B cell (primary cell): ENCODE measurements around the gene MAP3K12. TPM values are rescaled to one million over a fixed set of nuclear protein-coding genes. Genes with fewer than 3 reads are reported as not detected.
A peak's percentile ranks its signal among the peaks of the same experiment; 100 is the strongest.

Experiments used
- ATAC-seq: fragments of 200-7000 bp; cut with Tn5 transposase; one replicate; pipeline ENCODE4 v1.10.0; 2021; ENCODE audit warnings: low read depth, mild to moderate bottlenecking, moderate number of reproducible peaks, moderate library complexity
- CTCF ChIA-PET: fragments of 350-600 bp; sonication (Branson Sonifier 250); formaldehyde crosslinking; loops from one replicate; lab custom pipeline; 2021; ENCODE audit warnings: antibody characterized with exemption, inconsistent platforms; lab: Charles Lee
- POLR2A ChIA-PET: fragments of 350-600 bp; sonication (Branson Sonifier 250); formaldehyde crosslinking; loops from one replicate; lab custom pipeline; 2021; ENCODE audit warnings: antibody characterized with exemption; lab: Charles Lee
- DNase-seq: peaks from one replicate; pipeline ENCODE4 v3.0.0; 2013
- H2AFZ ChIP-seq: 2 replicates; pipeline ENCODE4 v1.6.1; 2012; ENCODE audit warnings: mild to moderate bottlenecking, low read depth, low read length; ENCODE audit not compliant: insufficient read depth, poor library complexity, severe bottlenecking
- H3K27ac ChIP-seq, 2 donors: 1 replicate in 1 of 2; 2 replicates in 1 of 2; pipeline ENCODE4 v1.5.1; 2012 to 2013; ENCODE audit warnings: low read length in 2 of 2, mild to moderate bottlenecking in 2 of 2, moderate library complexity in 1 of 2
- H3K27me3 ChIP-seq, 4 experiments: fragments of 200-600 bp in 1 of 4; sonication (generic) in 1 of 4; replicated peaks in 1 of 4; 1 replicate in 2 of 4; 2 replicates in 2 of 4; pipeline versions ENCODE4 v1.6.1 to v1.7.0; 2013 to 2016; ENCODE audit warnings: low read length in 3 of 4, mild to moderate bottlenecking in 2 of 4, mixed read lengths in 1 of 4, moderate library complexity in 1 of 4; ENCODE audit not compliant: insufficient read depth in 4 of 4, control insufficient read depth in 3 of 4; ENCODE audit errors: control extremely low read depth in 1 of 4
- H3K36me3 ChIP-seq, 2 experiments: replicated peaks in 1 of 2; 1 replicate in 1 of 2; 2 replicates in 1 of 2; pipeline versions ENCODE4 v1.6.1 to v1.7.1; 2013; ENCODE audit warnings: low read length in 1 of 2; ENCODE audit not compliant: insufficient read depth in 2 of 2, control insufficient read depth in 1 of 2; ENCODE audit errors: control extremely low read depth in 1 of 2, extremely low read depth in 1 of 2
- H3K4me1 ChIP-seq, 2 donors: fragments of 200-600 bp in 1 of 2; sonication (generic) in 1 of 2; 1 replicate in 1 of 2; 2 replicates in 1 of 2; pipeline versions ENCODE4 v1.5.1 to v1.6.1; 2013 to 2017; ENCODE audit warnings: low read length in 2 of 2; ENCODE audit not compliant: control insufficient read depth in 2 of 2, insufficient read depth in 2 of 2
- H3K4me2 ChIP-seq: replicated peaks from 2 replicates; pipeline ENCODE3; 2012; ENCODE audit warnings: mild to moderate bottlenecking, low read depth, low read length; ENCODE audit not compliant: poor library complexity, severe bottlenecking
- H3K4me3 ChIP-seq, 5 experiments: fragments of 200-600 bp in 1 of 5; sonication (generic) in 1 of 5; 1 replicate in 3 of 5; 2 replicates in 2 of 5; pipeline versions ENCODE4 v1.5.1 to v1.7.0; 2011 to 2016; ENCODE audit warnings: low read length in 4 of 5, mild to moderate bottlenecking in 4 of 5, low read depth in 2 of 5, control low read depth in 1 of 5, moderate library complexity in 1 of 5; ENCODE audit not compliant: insufficient read depth in 1 of 5; ENCODE audit errors: control extremely low read depth in 1 of 5, extremely low read depth in 1 of 5
- H3K79me2 ChIP-seq: fragments of 200-600 bp; sonication (generic); one replicate; pipeline ENCODE4 v1.6.0; 2016; ENCODE audit warnings: low read length; ENCODE audit not compliant: control insufficient read depth, insufficient read depth
- H3K9ac ChIP-seq: fragments of 200-600 bp; sonication (generic); 2 replicates; pipeline ENCODE4 v1.6.1; 2017; ENCODE audit warnings: mild to moderate bottlenecking, low read length, moderate library complexity
- H3K9me3 ChIP-seq, 3 donors: one replicate each; pipeline versions ENCODE4 v1.6.1 to v1.7.1; 2013; ENCODE audit warnings: low read length in 2 of 3; ENCODE audit not compliant: control insufficient read depth in 2 of 3, insufficient read depth in 1 of 3; ENCODE audit errors: control extremely low read depth in 1 of 3
- H4K20me1 ChIP-seq: 2 replicates; pipeline ENCODE4 v1.6.0; 2012; ENCODE audit warnings: mild to moderate bottlenecking, low read length; ENCODE audit not compliant: insufficient read depth, control insufficient read depth, poor library complexity, severe bottlenecking
- H3K27ac Mint-ChIP-seq: one replicate; pipeline ENCODE4 v1.8.0; 2021; ENCODE audit warnings: mixed read lengths
- H3K27me3 Mint-ChIP-seq: one replicate; pipeline ENCODE4 v1.8.0; 2021; ENCODE audit warnings: mixed read lengths
- H3K4me1 Mint-ChIP-seq: one replicate; pipeline ENCODE4 v1.8.0; 2021; ENCODE audit warnings: mixed read lengths
- H3K4me3 Mint-ChIP-seq: one replicate; pipeline ENCODE4 v1.8.0; 2021; ENCODE audit warnings: mixed read lengths
- H3K9me3 Mint-ChIP-seq: one replicate; pipeline ENCODE4 v1.8.0; 2022; ENCODE audit warnings: mixed read lengths; ENCODE audit not compliant: insufficient read depth
- CTCF ChIP-seq: fragments of 200-600 bp; IDR thresholded peaks from one replicate; pipeline ENCODE4 v1.8.0; 2022; ENCODE audit warnings: antibody characterized with exemption, mild to moderate bottlenecking
- EZH2 ChIP-seq: IDR thresholded peaks from 2 replicates; pipeline ENCODE4 v1.6.1; 2012; ENCODE audit warnings: borderline replicate concordance, low read depth, mild to moderate bottlenecking, moderate library complexity, low read length; ENCODE audit not compliant: insufficient read depth, poor library complexity, severe bottlenecking
- WGBS: methylation state at CpG from one replicate; pipeline ENCODE4 v1.1.5; 2013; ENCODE audit warnings: missing lambda C conversion rate; ENCODE audit not compliant: insufficient coverage; 5-methylcytosine and 5-hydroxymethylcytosine counted together
- intact Hi-C: fragments of 100-400 bp; cut with micrococcal nuclease; formaldehyde crosslinking; loops from one replicate; pipeline ENCODE4 v1.10.0; 2022
- polyA plus RNA-seq: library from polyadenylated mRNA; depleted of rRNA; stranded (reverse); fragments of >200 nt; gene quantifications from 2 replicates; pipeline ENCODE4 v1.2.3, GENCODE V29; 2012
- total RNA-seq, 2 donors: library from RNA; stranded (reverse); fragments of 120-200 nt in 1 of 2; gene quantifications; 1 replicate in 1 of 2; 2 replicates in 1 of 2; pipeline versions ENCODE4 v1.2.3 to v1.2.4, GENCODE V29; 2013 to 2022

MAP3K12 gene
- total and polyA plus RNA-seq, 2 donors (not counting 1 experiment from before 2014, with no cell fraction given): 15.0 to 17.0 TPM

GRCh38 chr12:53493610-53494391 is 5.5 kb downstream of the MAP3K12 start:
- ChIA-PET POLR2A (interaction anchor here (0.9 kb wide), 1 partner anchor 52 kb away, joined by 3 read pairs; the partner anchor contains the start of gene PRR13), CTCF (interaction anchor here (1.0 to 1.3 kb wide), 3 partner anchors 16 to 148 kb away, joined by 3 to 4 read pairs (median 3); no protein-coding TSS in a partner anchor)
- Histone ChIP-seq H3K27ac (peak overlapping the region; percentile 84 to 90), H3K4me2 (peak overlapping the region; percentile 93), H3K27me3 (no peaks in the 10 kb centered on the region), H2AFZ (peak overlapping the region; percentile 71), H3K36me3 (no peaks in the 10 kb centered on the region), H3K4me1 (peaks cover 19 to 27% of the 10 kb centered on the region in 2 donors), H3K4me3 (peak overlapping the region; percentile 51 to 68 (median 61)), H4K20me1 (no peaks in the 10 kb centered on the region), H3K9me3 (no peaks in the 10 kb centered on the region), H3K79me2 (no peaks in the 10 kb centered on the region), H3K9ac (peak overlapping the region; percentile 69)
- no peak for DNase-seq
- peak overlapping the region; percentile 96 for H3K27ac Mint-ChIP-seq
- peaks cover 25% of the 10 kb centered on the region for H3K4me1 Mint-ChIP-seq
- H3K4me3 Mint-ChIP-seq: peak overlapping the region; percentile 98
- TF ChIP-seq EZH2: no peak
- H3K9me3 Mint-ChIP-seq: no peaks in the 10 kb centered on the region
- WGBS: 40% methylated on average over 5 of the region's 11 CpGs
- intact Hi-C loops: loop anchor here (1.0 to 2.0 kb wide), 4 partner anchors 8 to 173 kb away; partner anchors contain the start of genes AAAS, PCBP2, PRR13 and TARBP2
- H3K27me3 Mint-ChIP-seq: no peaks in the 10 kb centered on the region
- ATAC-seq: no peak

- Mint-ChIP-seq H3K27ac (peak overlapping the region; percentile 96), H3K4me1 (peaks cover 23% of the 10 kb centered on the region), H3K27me3 (no peaks in the 10 kb centered on the region), H3K9me3 (no peaks in the 10 kb centered on the region), H3K4me3 (peak overlapping the region; percentile 98)
- ChIA-PET CTCF (interaction anchor here (1.0 to 2.0 kb wide), 4 partner anchors 11 to 148 kb away, joined by 3 to 12 read pairs (median 4); no protein-coding TSS in a partner anchor), POLR2A (interaction anchor here (0.5 to 2.2 kb wide), 6 partner anchors 8 to 172 kb away, joined by 3 to 14 read pairs (median 3); partner anchors contain the start of genes AAAS, PRR13 and TARBP2)
- peak overlapping the region; percentile 51 to 68 (median 61) for H3K4me3 ChIP-seq
- DNase-seq (peak; percentile 95), ATAC-seq (peak; percentile 95)
- intact Hi-C loops: loop anchor here (1.0 to 2.0 kb wide), 4 partner anchors 8 to 172 kb away; partner anchors contain the start of genes AAAS, PCBP2, PRR13 and TARBP2
- no peaks in the 10 kb centered on the region for H4K20me1 ChIP-seq
- H3K79me2 ChIP-seq: no peaks in the 10 kb centered on the region
- peaks cover 16 to 21% of the 10 kb centered on the region in 2 donors for H3K4me1 ChIP-seq
- peak overlapping the region; percentile 93 for H3K4me2 ChIP-seq
- TF ChIP-seq EZH2 (no peak), CTCF (no peak)
- peaks cover 0 to under 1% of the 10 kb centered on the region in 2 experiments for H3K36me3 ChIP-seq
- under 1% methylated on average over 46 of the region's 52 CpGs for WGBS
- peak overlapping the region; percentile 69 for H3K9ac ChIP-seq
- peak overlapping the region; percentile 84 to 90 for H3K27ac ChIP-seq
- H2AFZ ChIP-seq: peak overlapping the region; percentile 71
- no peaks in the 10 kb centered on the region for H3K9me3 ChIP-seq
- no peaks in the 10 kb centered on the region for H3K27me3 ChIP-seq
These were observed 6.2 kb downstream of the MAP3K12 start for GRCh38 chr12:53492830-53493609.
